Activated CD4-positive, alpha-beta T cell treated with anti-CD3 and anti-CD28 coated beads for 24 hours (primary cell): ENCODE measurements around the gene MEIS2.

ENCODE experiments used
- DNase-seq, 2 donors: peaks; one replicate each; pipeline ENCODE4 v3.0.0-alpha.2; 2020; ENCODE audit warnings: low read depth in 2 of 2

The MEIS2 gene

GRCh38 chr15:37077623-37078351, 22.6 kb downstream of the MEIS2 start:
- DNase-seq: no peak

DNA sequence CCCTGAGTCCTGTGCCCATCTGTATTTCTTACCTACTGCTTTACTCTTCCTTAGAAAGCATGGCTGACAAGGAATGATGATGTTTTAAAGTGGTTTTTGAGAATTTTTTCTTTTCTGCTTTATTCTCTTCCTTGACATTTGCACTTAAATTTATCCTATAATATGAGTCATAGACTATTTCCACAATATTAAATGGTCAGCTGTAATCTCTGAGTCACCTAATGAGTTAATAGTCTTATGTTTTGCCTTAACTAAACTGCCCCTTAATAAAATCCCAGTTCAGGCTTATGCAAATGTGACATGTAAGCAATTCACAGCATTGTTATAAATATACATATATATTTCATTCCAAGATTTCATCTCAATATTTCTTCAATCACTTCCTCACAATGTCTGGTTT, 23.8 kb downstream of the MEIS2 start:
- DNase-seq: no peak

DNA sequence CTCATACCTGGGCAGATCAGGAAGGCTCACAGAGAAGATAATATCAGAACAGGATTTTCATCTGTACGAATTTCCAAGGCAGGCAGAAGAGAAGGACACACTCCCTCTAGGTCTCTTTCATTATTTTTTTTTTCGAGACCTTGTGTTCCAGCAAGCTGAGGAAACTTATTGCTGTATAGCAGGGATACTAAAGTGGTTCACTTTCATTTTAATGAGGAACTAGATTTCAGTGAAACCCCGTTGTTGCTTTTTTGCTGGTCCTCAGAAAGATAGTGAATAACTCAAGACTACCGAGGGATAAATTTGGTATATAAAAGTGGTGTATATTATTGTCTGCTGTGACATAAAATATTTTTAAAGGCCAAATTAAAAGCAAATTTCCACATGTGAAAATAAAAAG, 24.6 kb downstream of the MEIS2 start:
- no peak for DNase-seq

DNA sequence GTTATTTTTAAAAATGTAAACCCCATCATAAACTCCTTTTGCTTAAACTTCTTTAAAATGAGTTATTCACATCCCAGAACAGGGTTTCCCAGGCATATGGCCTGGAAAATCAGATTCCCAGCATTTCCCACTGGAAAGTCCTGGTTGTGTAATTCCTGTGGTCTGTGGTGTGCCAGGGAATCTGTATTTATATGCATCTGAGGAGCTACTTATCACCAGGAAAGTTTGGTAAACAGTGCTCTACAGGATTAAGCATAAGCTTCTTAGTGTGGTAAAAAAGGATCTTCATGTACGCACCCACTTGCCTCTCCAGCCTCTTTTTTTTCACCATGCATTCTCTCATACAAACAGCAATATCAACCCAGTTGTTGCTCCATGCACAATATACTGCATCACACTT, 28.2 kb downstream of the MEIS2 start:
- no peak for DNase-seq

GRCh38 chr15:37071134-37071533, 29.2 kb downstream of the MEIS2 start:
- no peak for DNase-seq

- no peak for DNase-seq
Observed at GRCh38 chr15:37070686-37071085, 29.7 kb downstream of the MEIS2 start.

- no peak for DNase-seq
Observed at GRCh38 chr15:37061996-37062395, 38.4 kb downstream of the MEIS2 start.

GRCh38 chr15:37059086-37059485, 41.3 kb downstream of the MEIS2 start:
- DNase-seq: no peak

DNA sequence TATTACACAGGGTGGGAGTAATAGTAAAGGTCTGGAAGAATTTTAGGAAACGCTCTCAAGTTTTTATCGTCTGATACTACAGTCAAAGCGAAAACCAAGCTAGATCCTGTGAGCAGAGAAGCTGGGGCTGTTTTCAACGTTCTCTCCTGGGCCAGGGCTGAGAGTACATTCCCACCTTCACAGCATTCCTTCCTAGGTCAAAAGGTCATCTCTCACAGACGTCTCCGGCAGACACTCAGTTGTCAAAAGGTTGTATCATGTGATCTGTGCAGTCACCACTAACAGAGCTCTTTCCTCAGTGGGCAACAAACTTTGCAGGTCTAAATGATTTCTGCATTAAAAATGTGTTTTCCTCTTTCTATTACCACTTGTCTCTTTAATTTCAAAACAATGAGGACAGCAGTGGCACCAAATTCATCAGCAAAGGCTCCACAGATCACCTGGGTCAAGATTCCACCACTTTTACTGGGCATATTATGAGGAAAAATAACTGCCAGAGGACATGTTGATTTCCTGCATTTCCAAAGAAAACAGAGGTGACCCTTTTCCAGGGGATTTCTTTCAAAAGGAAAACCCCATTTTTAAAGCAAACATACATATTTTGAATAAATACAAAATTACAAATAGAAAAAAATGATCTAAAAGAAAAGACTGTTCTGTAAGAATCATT, 41.9 kb downstream of the MEIS2 start:
- DNase-seq: no peak

- DNase-seq: no peak
Observed at GRCh38 chr15:37057831-37058230, 42.5 kb downstream of the MEIS2 start.

- DNase-seq: no peak
Observed at GRCh38 chr15:37057256-37057655, 43.1 kb downstream of the MEIS2 start.

- DNase-seq: no peak
Observed at GRCh38 chr15:37056177-37057121, 43.9 kb downstream of the MEIS2 start.

DNA sequence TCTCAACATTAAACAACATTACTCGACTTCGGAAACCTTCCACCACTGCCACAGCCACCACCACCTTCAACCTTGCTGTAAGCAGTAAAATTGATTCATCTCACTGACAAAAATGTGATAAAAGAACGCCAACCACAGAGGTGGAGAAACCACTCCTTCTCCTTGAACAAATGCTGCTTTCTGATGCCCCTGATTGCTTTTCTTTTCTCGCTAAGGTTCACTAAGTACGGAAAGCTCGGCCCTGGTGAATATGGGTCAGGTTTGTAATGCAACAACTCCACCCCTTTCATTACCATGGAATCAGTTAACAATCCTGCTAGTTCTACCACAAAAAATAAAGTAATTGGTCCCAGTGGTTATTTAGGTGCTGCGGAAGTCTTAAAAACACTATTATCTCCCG, 44.9 kb downstream of the MEIS2 start:
- DNase-seq: no peak

- no peak for DNase-seq
Observed at GRCh38 chr15:37054336-37054735, 46.0 kb downstream of the MEIS2 start.

DNA sequence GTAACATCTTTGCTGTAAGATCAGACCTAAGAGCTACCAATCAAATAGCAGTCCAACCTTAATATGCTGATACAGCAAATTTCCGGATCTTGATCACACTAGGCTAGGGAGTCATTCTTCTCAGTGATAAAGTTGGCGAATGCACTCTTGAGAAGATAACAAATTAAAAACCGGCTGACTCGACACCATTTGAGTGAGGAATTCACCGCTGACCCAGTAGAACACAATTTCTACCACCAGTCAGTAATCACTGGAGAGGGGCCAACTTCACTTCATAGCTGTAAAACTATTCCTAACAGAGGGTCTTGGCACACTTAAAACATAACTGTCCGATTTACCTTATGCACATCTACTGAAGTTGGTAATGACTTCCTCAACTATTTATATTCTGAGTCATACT, 47.2 kb downstream of the MEIS2 start:
- DNase-seq: no peak

- DNase-seq: no peak
Observed at GRCh38 chr15:37050345-37050744, 50.0 kb downstream of the MEIS2 start.

GRCh38 chr15:37046876-37047614, 53.3 kb downstream of the MEIS2 start:
- DNase-seq: no peak

DNA sequence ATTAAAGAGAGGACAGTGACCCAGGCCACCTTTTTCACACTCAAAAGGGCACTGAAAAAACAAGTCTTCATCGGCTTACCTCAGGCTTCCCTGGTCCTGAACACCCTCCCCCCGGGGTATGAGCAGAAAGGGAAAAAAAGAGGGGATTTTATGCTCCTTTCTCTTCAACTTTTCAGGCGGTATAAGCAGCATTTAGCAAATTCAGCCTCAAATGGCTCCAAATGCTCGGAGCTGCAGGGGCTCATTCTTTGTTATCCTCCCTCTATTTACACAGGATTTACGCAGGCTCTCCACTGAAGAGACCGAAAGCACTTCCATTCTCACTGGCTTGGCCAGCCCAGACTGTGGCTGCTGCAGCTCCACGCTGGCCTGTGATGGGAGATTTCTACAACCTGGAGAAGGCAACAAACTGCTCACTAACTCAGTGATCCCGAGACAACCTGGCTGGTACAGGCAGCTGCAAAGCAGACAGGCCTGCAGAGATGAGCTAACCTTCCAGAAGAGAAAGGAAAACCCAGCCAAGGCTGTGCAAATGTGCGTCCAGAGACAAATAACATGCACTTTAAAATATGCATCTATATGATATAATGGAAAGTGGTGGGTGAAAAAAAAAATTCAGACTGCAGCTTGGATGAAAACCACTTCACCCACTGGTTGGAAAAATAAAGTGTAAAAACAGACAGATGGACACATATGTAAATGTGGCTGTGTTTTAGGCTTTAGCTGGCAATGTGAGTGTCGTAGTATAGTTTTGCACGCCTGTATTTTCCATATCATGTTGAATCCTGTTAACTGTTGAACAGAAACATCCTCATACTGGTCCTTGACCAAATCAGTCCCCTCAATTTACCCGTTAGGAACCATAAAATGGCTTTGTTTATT, 54.2 kb downstream of the MEIS2 start:
- no peak for DNase-seq

GRCh38 chr15:37044915-37045648, 55.3 kb downstream of the MEIS2 start:
- DNase-seq: no peak

- DNase-seq: no peak
Observed at GRCh38 chr15:37041836-37042235, 58.5 kb downstream of the MEIS2 start.
